Subcutaneous adipose tissue (tissue), 4 donors: ENCODE data around the gene MMAB. TPM values are rescaled to one million over a fixed set of nuclear protein-coding genes. Genes with fewer than 3 reads are reported as not detected.

ENCODE experiments used
- total RNA-seq, 4 donors: library from RNA; depleted of rRNA; stranded (reverse); fragments of >200 nt; gene quantifications; one replicate each; pipeline ENCODE4 v1.1.0, GENCODE V29; 2016
- TF ChIP-seq, protein P1 (sequence below): fragments of 450-650 bp; IDR thresholded peaks from one replicate; pipeline ENCODE4 v1.5.1; 2016; ENCODE audit warnings: low read depth, mild to moderate bottlenecking, control low read depth, antibody characterized with exemption, moderate library complexity

MMAB gene
- total RNA-seq, 4 donors from 2014 or later, result 11.7 to 45.6 (median 24.7) TPM

DNA sequence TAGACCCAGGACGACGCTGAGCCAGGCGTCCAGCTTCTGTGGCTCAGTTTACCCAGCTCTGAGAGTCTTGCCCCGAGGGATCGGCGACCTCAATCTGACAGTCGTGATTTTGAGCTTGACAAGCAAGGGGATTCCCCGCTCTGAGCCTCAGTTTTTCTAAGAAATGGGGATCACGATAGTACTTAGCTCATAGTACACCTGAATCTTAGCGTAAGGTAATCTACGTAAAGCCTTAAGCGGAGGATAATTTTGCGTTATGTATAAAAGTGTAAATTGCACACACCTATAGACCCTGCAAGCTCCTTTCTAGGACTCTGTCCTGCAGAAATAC, 575 bp upstream of the MMAB start:
- TF ChIP-seq, protein P1, sequence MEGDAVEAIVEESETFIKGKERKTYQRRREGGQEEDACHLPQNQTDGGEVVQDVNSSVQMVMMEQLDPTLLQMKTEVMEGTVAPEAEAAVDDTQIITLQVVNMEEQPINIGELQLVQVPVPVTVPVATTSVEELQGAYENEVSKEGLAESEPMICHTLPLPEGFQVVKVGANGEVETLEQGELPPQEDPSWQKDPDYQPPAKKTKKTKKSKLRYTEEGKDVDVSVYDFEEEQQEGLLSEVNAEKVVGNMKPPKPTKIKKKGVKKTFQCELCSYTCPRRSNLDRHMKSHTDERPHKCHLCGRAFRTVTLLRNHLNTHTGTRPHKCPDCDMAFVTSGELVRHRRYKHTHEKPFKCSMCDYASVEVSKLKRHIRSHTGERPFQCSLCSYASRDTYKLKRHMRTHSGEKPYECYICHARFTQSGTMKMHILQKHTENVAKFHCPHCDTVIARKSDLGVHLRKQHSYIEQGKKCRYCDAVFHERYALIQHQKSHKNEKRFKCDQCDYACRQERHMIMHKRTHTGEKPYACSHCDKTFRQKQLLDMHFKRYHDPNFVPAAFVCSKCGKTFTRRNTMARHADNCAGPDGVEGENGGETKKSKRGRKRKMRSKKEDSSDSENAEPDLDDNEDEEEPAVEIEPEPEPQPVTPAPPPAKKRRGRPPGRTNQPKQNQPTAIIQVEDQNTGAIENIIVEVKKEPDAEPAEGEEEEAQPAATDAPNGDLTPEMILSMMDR, result no peak

DNA sequence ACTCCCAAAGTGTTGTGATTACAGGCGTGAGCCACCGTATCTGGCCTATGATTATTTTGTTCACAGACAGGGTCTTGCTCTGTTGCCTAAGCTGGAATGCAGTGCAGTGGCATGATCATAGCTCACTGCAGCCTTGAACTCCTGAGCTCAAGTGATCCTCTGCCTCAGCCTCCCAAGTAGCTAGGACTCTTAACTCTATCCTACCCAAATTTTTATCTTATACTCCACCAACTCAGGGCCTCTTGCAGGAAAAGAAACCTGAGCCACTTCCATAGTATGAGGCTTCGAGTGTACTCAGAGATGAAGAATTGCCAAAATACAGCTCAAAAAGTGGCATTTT, 828 bp downstream of the MMAB start:
- TF ChIP-seq, protein P1, result no peak

DNA sequence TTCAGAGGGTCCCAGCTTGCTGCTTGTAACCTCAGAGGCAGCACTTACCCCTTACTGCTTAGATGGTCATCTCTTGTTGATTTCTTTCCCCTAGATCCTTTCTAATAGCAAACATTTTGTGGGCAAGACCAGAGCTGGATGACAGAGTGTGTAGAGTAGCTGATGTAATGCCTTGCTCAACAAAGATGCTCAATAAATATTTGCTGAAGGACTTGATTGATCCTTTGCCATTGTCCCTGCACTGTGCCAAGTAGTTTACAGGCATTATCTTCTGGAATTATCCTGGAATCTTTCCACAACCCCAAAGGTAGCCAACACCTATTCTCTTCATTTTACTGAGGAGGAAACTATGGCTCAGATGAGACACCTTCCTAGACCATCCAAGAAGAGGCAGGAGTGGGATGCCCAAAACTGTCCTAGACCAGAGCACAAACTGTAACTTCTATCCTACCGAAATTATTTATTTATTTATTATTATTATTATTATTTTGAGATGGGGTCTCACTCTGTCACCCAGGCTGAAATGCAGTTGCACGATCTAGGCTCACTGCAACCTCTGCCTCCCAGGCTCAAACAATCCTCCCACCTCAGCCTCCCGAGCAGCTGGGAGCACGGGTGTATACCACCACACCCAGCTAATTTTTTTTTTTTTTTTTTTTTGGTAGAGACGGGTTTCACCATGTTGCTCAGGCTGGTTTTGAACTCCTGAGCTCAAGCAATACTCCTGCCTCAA, 1.4 kb downstream of the MMAB start:
- TF ChIP-seq, protein P1, result no peak

DNA sequence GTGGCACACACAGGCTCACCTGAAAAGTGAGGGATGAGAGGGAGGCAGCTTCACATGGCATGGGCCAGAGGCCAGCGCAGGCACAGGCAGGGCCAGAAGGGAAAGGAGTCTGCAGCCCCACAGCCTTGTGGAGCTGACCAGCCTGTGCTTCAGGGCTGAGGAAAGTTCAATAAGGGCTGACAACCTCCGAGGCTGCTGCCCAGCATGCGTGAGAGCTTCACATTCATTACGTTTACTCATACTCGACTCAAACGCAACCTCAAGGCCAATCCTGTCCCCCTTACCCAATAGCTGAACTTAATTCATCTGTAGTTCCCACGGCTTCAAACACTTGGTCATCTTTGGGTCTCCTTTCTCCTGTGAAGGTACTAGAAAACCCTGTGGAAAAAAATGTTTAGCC, 4.8 kb downstream of the MMAB start:
- TF ChIP-seq, protein P1, result no peak

DNA sequence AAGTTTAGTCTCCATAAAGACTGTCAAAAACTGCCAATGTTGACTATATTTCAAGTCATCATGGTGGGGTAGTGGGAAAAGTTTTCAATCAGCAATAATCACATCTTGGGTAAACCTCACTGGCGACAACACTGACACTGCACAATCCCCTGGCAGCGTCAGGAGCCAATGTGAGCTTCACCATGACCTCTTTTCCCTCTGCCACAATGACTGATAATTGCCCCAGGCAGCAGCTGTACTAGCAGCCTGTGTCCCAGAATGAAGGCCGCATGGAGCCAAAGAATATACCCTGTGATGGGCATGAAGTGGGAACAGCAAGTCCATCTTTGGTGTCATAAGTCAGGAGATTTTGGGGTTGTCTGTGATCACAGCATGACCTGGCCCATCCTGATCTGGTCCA, 5.3 kb downstream of the MMAB start:
- TF ChIP-seq, protein P1, result no peak

DNA sequence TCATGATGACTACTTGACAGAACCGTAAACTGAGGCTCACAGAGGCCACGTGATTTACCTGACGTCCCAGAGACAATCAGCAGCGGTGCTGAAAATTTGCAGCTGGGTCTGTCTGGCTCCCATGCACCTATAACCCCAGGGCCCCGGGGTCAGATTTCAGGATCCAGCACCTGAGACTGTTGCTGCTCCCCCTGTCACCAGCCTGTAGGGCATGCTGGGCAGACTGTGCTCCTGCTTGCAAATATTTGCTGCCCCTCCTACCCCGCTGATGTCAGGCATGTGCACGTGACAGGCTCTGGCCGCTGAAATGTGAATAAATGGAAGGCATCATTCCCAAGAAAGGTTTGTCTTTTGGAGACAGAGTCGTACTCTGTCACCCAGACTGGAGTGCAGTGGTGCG, 6.0 kb downstream of the MMAB start:
- TF ChIP-seq, protein P1, result no peak

DNA sequence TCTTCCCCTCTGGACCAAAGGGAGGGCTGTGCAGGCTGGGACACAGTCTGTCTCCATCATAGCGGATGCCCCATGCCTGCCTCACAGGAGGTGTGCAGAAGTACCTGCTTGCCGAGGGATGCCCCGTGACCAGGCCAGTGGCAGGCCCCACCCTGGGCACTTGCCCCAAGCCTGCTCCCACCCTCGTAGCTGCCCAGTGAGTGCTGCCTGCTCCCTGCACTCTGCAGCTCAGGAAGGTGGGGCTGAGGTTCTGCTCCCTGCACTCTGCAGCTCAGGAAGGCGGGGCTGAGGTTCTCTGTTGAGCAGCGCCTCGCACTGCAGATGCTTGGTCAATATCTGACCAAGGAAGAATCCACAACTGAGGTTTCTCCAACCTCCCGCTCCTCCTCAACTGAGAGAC, 6.9 kb downstream of the MMAB start:
- TF ChIP-seq, protein P1, result no peak
